CD4-positive, alpha-beta T cell (primary cell): ENCODE measurements around the gene HEATR1. TPM values are rescaled to one million over a fixed set of nuclear protein-coding genes. Genes with fewer than 3 reads are reported as not detected.

Source experiments
- ATAC-seq: fragments of 200-7000 bp; cut with Tn5 transposase; one replicate; pipeline ENCODE4 v1.10.0; 2022; ENCODE audit warnings: mild to moderate bottlenecking; ENCODE audit not compliant: poor library complexity
- CTCF ChIA-PET: fragments of 350-600 bp; sonication (Branson Sonifier 250); formaldehyde crosslinking; loops from one replicate; lab custom pipeline; 2021; ENCODE audit warnings: antibody characterized with exemption, inconsistent platforms; lab: Charles Lee
- POLR2A ChIA-PET: fragments of 350-600 bp; sonication (Branson Sonifier 250); formaldehyde crosslinking; loops from one replicate; lab custom pipeline; 2021; ENCODE audit warnings: antibody characterized with exemption, inconsistent platforms; lab: Charles Lee
- DNase-seq, 14 experiments: peaks; one replicate each; pipeline ENCODE4 v3.0.0-alpha.2; 2013 to 2020; ENCODE audit warnings: mixed read lengths in 2 of 14
- H3K27ac ChIP-seq, 2 donors: one replicate each; pipeline versions ENCODE4 v1.5.1 to v1.7.0; 2013; ENCODE audit warnings: low read length in 2 of 2, low read depth in 1 of 2, mild to moderate bottlenecking in 1 of 2
- H3K27me3 ChIP-seq, 2 experiments: 1 replicate in 1 of 2; 2 replicates in 1 of 2; pipeline versions ENCODE4 v1.6.1 to v1.7.0; 2013; ENCODE audit warnings: low read length in 2 of 2, control low read depth in 1 of 2, mild to moderate bottlenecking in 1 of 2, moderate library complexity in 1 of 2; ENCODE audit not compliant: insufficient read depth in 2 of 2, control insufficient read depth in 1 of 2
- H3K36me3 ChIP-seq: one replicate; pipeline ENCODE4 v1.6.1; 2013; ENCODE audit warnings: low read length, control low read depth; ENCODE audit not compliant: insufficient read depth
- H3K4me1 ChIP-seq: one replicate; pipeline ENCODE4 v1.6.1; 2013; ENCODE audit warnings: low read length, control low read depth; ENCODE audit not compliant: insufficient read depth
- H3K4me3 ChIP-seq: one replicate; pipeline ENCODE4 v1.5.1; 2013; ENCODE audit warnings: mild to moderate bottlenecking, low read length, moderate library complexity
- H3K9me3 ChIP-seq, 2 experiments: 1 replicate in 1 of 2; 2 replicates in 1 of 2; pipeline versions ENCODE4 v1.6.1 to v1.7.0; 2013; ENCODE audit warnings: low read length in 2 of 2, mild to moderate bottlenecking in 2 of 2, control low read depth in 1 of 2, moderate library complexity in 1 of 2; ENCODE audit not compliant: control insufficient read depth in 1 of 2, insufficient read depth in 1 of 2
- H3K27ac Mint-ChIP-seq: one replicate; pipeline ENCODE4 v1.8.0; 2020; ENCODE audit warnings: mixed read lengths
- H3K27me3 Mint-ChIP-seq: one replicate; pipeline ENCODE4 v1.8.0; 2021; ENCODE audit warnings: mixed read lengths
- H3K36me3 Mint-ChIP-seq: one replicate; pipeline ENCODE4 v1.8.0; 2021; ENCODE audit warnings: low read depth, mixed read lengths
- H3K4me1 Mint-ChIP-seq: one replicate; pipeline ENCODE4 v1.8.0; 2021; ENCODE audit warnings: low read depth, mixed read lengths
- H3K4me3 Mint-ChIP-seq: one replicate; pipeline ENCODE4 v1.8.0; 2020; ENCODE audit warnings: mild to moderate bottlenecking, mixed read lengths
- H3K9me3 Mint-ChIP-seq: one replicate; pipeline ENCODE4 v1.8.0; 2020; ENCODE audit warnings: mixed read lengths
- intact Hi-C, 2 experiments: fragments of 100-400 bp; cut with DNase I in 1 of 2; cut with micrococcal nuclease in 1 of 2; formaldehyde crosslinking; loops; one replicate each; pipeline versions ENCODE4 v1.15.1 to v1.9.0; 2023 to 2025; cut with DNase I, micrococcal nuclease
- total RNA-seq, 174 experiments: library from RNA in 2 of 174; stranded (reverse) in 2 of 174; gene quantifications; one replicate each; pipeline ENCODE4 v1.2.3 and lab custom pipeline; 2021 to 2026
- TF ChIP-seq, protein P1 (sequence below): fragments of 200-600 bp; IDR thresholded peaks from one replicate; pipeline ENCODE4 v1.8.0; 2022; ENCODE audit warnings: antibody characterized with exemption, mild to moderate bottlenecking

Gene HEATR1
- total RNA-seq, 2 experiments from 2014 or later: 34.9 to 37.5 TPM

DNA sequence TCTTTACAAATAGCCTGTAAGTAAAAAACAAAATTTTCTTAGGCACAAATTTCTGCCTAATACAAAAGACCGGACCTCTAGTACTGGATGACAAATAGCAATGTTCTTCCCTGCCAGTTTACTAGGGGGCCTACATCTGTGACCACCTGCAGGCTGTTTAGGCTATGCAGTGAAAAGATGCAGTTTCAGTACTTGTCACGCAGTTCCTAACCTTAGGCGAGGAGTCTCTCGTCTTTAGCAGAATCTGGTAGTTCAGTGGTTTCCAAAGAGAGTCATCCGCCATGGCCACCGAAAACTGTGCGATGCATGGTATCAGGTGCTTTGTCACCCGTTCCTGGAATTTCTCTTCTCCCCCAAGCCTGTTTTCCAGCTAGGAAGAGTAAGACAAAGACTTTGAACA lies 50.9 kb downstream of the HEATR1 start:
- no peaks in the 10 kb centered on the region for H3K4me1 ChIP-seq
- no peaks in the 10 kb centered on the region for H3K9me3 ChIP-seq
- CTCF ChIA-PET: no interaction called here
- TF ChIP-seq, protein P1, sequence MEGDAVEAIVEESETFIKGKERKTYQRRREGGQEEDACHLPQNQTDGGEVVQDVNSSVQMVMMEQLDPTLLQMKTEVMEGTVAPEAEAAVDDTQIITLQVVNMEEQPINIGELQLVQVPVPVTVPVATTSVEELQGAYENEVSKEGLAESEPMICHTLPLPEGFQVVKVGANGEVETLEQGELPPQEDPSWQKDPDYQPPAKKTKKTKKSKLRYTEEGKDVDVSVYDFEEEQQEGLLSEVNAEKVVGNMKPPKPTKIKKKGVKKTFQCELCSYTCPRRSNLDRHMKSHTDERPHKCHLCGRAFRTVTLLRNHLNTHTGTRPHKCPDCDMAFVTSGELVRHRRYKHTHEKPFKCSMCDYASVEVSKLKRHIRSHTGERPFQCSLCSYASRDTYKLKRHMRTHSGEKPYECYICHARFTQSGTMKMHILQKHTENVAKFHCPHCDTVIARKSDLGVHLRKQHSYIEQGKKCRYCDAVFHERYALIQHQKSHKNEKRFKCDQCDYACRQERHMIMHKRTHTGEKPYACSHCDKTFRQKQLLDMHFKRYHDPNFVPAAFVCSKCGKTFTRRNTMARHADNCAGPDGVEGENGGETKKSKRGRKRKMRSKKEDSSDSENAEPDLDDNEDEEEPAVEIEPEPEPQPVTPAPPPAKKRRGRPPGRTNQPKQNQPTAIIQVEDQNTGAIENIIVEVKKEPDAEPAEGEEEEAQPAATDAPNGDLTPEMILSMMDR: no peak
- Mint-ChIP-seq H3K9me3 (no peaks in the 10 kb centered on the region), H3K4me3 (no peak overlapping the region), H3K27ac (no peak overlapping the region), H3K27me3 (no peaks in the 10 kb centered on the region), H3K36me3 (peaks cover 98% of the 10 kb centered on the region), H3K4me1 (no peaks in the 10 kb centered on the region)
- POLR2A ChIA-PET: interaction anchor here (0.6 kb wide), 1 partner anchor 178 kb away, joined by 3 read pairs; no protein-coding TSS in a partner anchor
- no peak overlapping the region for H3K4me3 ChIP-seq
- peaks cover 94% of the 10 kb centered on the region for H3K36me3 ChIP-seq
- intact Hi-C loops: no loop called here
- no peak for DNase-seq
- no peaks in the 10 kb centered on the region for H3K27me3 ChIP-seq
- H3K27ac ChIP-seq: no peak overlapping the region
- no peak for ATAC-seq

DNA sequence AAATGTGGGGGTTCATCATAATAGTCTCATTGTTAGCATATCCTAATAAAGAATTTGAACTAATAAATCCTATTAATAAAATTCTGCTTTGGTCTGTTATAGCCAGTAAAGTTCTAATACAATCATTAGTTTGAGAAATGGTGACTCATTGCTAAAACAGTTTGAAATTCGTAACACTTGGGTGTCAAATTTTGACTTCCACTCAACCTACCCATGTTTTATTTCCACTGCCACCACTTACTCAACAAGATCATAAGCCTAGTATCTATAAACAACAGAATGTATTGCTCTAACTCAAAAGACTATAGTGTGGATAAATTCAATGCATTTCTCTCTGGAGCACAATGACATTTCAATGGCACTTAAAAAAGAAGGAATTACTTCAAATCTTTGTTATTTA lies 51.4 kb downstream of the HEATR1 start:
- Histone ChIP-seq H3K9me3 (no peaks in the 10 kb centered on the region), H3K36me3 (peaks cover 94% of the 10 kb centered on the region), H3K27ac (no peak overlapping the region), H3K27me3 (no peaks in the 10 kb centered on the region), H3K4me1 (no peaks in the 10 kb centered on the region), H3K4me3 (no peak overlapping the region)
- Mint-ChIP-seq H3K27me3 (no peaks in the 10 kb centered on the region), H3K4me3 (no peak overlapping the region), H3K27ac (no peak overlapping the region), H3K36me3 (peaks cover 98% of the 10 kb centered on the region), H3K9me3 (no peaks in the 10 kb centered on the region), H3K4me1 (no peaks in the 10 kb centered on the region)
- ATAC-seq (no peak), DNase-seq (no peak)
- ChIA-PET POLR2A (no interaction called here), CTCF (interaction anchor here (0.6 kb wide), 1 partner anchor 798 kb away, joined by 5 read pairs; no protein-coding TSS in a partner anchor)
- intact Hi-C loops: no loop called here
- TF ChIP-seq, protein P1: no peak

DNA sequence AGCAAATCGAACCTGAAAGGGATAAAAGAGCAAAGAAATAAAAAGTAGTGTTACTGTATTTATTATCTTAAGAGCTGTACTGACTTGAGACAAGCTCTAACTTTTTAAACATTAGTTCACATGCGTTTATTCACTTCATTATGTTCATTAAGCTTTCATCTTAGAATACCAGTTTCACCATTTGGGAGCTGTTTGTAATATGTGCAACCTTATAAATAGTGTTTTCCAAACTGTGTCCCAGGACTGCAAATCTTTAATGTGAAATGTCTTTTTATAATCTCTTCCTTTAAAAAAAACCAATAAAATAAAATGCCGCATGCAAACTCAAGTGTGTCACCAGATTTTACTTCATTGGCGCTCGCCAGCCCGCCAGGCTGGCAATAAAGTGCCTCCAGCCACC lies 52.2 kb downstream of the HEATR1 start:
- no peak overlapping the region for H3K4me3 Mint-ChIP-seq
- ChIA-PET POLR2A (no interaction called here), CTCF (interaction anchor here (0.9 kb wide), 1 partner anchor 13 kb away, joined by 3 read pairs; no protein-coding TSS in a partner anchor)
- TF ChIP-seq, protein P1: no peak
- no peak overlapping the region for H3K27ac ChIP-seq
- intact Hi-C loops: no loop called here
- no peaks in the 10 kb centered on the region for H3K9me3 ChIP-seq
- DNase-seq (no peak), ATAC-seq (no peak)
- no peaks in the 10 kb centered on the region for H3K9me3 Mint-ChIP-seq
- no peaks in the 10 kb centered on the region for H3K4me1 Mint-ChIP-seq
- H3K27ac Mint-ChIP-seq: peak overlapping the region; percentile 70
- peaks cover 98% of the 10 kb centered on the region for H3K36me3 Mint-ChIP-seq
- H3K27me3 Mint-ChIP-seq: no peaks in the 10 kb centered on the region
- no peaks in the 10 kb centered on the region for H3K27me3 ChIP-seq
- H3K4me3 ChIP-seq: no peak overlapping the region
- no peaks in the 10 kb centered on the region for H3K4me1 ChIP-seq
- H3K36me3 ChIP-seq: peaks cover 94% of the 10 kb centered on the region
